GM21390 (cell line): ENCODE data around the gene ADAM23.

ENCODE experiments used
- ATAC-seq: cut with Tn5 transposase; IDR thresholded peaks from one replicate; pipeline ENCODE4 v1.9.1; 2021; ENCODE audit not compliant: unreplicated experiment

Gene ADAM23

GRCh38 chr2:206562375-206562774, 119.0 kb downstream of the ADAM23 start:
- no peak for ATAC-seq

DNA sequence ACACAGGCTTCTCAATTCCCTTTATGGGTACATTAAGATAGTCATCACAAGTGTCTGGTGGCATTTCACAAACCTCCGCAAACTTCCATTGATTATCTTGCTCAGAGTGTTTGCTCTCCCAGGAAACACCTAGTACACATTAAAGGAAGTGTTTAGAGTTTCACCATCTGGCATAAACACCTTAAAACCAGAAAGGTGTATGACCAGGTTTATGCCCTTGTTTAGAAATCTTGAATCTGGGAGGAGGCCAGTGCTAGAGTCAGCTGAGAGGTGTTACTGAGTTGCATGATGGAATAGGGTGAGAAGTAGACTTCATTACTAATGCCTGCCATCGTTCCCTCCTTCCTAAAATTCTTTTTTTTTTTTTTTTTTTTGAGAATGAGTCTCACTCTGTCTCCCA, 120.0 kb downstream of the ADAM23 start:
- ATAC-seq = no peak

GRCh38 chr2:206565666-206566065, 122.3 kb downstream of the ADAM23 start:
- no peak for ATAC-seq

DNA sequence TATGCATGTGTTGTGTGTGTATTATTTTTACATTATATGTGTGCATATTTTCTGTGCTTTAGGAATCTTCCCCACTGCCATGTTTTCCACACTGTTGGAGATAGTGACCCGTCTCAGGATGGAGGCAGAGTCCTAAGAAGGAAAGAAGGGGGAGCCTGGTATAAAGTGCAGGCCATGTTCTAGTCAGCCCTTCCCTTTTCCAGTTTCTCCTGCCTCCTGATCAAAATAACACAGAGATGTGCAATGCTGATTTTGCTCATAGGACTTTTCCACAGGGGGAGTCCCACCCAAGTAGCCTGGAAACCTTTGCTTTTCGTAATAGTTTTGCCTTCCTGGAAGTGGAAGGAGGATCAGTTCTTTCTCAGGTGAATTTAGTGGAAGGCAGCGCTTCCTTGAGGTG, 126.1 kb downstream of the ADAM23 start:
- no peak for ATAC-seq

DNA sequence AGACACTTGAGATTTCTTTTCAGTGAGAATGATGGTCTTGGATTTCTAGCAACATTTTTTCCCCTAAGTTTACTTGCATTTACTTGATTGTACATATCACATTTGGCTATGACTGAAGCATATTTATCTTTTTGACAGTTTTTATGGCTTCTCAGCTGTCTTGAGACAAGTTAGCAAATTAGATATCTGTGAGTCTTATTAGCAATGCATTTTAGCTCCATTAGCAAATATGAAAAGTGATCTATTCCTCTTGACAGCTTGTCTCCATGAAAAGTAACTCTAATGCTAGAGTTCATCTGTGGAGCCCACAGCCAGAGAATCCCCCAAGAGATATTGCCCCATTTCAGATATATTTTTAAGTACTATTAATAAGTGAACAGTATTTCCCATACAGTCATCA, 126.9 kb downstream of the ADAM23 start:
- no peak for ATAC-seq

DNA sequence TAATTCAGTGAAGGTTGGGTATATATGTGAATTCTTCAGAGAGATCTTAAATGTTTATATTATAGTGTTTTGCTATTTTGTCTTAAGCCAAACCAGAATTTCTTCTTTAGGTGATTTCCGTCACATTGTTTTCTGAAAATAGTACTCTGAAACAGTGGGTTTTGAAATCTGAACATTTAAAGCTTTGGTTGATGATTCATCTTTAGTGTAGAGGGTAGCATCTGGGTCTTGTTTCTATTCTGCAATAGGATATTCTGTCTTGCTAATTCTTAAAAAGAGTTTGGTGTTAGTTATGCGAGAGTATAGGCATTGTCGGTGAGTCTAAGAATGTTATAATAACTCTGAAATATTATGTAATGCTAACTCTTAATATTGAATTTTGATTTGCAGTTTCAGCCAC, 129.4 kb downstream of the ADAM23 start:
- ATAC-seq = no peak

- ATAC-seq = no peak
Observed at GRCh38 chr2:206573793-206574192, 130.5 kb downstream of the ADAM23 start.

DNA sequence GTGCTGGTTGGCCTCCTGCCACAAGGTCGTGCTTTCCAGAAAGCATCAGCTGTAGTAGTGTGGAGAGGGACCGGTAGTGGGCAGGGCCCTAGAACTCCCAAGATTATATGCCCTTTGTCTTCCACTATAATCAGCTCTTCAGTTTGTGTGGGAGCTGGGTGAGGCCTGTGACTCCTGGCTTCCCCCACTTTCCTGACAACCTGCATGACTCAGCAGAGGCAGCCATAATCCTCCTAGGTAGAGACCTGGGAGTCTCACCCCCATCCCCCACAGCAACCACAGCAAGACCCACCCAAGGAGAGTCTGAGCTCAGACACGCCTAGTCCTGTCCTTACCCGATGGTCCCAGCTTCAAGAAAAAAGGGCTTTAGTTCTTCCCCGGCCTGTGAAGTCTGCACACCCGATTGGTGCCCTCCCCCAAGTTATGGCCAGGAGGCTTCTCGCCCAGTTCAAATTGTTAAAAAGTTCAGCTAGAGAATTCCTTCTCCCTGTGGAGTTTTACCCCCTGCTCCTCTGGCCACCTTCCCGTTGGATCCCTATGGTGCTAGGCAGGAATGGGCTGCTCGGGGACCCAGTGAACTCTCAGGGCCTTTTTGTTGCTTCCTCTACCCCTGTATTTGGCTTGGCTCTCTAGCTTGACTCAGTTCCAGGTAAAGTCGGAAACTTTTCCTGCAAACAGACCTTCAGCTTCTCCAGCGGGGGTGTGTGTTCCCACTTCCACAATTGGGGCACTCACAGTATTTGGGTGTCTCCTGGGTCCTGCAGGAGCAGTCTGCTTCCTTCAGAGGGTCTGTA, 141.2 kb downstream of the ADAM23 start:
- no peak for ATAC-seq

GRCh38 chr2:206585335-206585734, 142.0 kb downstream of the ADAM23 start:
- no peak for ATAC-seq

DNA sequence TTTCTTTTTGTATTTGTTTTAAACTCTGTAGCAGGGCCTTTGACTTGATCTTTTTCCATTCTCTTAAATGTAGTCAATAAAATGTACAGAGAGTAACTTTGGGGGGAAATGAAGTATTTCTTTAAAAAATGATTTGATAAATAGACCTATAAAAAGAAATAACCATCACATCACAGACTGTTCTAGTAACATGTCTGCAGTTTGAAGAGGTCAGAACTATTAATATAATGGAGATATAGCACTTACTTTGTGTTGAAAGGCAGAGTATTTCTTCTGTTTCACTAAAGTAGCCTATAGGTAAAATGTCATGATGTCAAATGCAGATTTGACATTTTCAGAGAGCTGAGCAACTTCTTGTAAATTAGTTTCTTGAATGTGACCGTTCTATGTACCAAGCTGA, 143.3 kb downstream of the ADAM23 start:
- ATAC-seq = no peak

GRCh38 chr2:206597717-206598218, 154.4 kb downstream of the ADAM23 start:
- no peak for ATAC-seq

DNA sequence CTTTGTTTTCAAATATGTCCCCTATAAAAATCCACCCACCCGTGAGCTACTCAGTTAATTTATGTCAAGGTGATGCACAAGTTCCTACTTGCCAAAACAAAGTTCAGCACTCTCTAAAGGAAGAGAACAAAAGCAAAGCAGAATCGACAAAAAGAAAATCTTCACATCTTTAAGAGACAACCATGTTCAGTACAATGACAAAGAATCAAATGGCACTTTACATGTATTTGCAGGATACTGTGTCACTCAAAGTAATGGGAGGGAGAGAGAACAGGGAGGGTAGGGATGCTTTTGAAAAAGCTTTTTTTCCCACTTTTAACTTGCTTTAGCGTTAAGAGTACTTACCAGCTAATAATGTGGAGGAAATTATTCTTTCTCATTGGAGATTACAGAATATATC, 159.9 kb downstream of the ADAM23 start:
- ATAC-seq = no peak

- ATAC-seq = no peak
Observed at GRCh38 chr2:206610451-206610850, 167.1 kb downstream of the ADAM23 start.

DNA sequence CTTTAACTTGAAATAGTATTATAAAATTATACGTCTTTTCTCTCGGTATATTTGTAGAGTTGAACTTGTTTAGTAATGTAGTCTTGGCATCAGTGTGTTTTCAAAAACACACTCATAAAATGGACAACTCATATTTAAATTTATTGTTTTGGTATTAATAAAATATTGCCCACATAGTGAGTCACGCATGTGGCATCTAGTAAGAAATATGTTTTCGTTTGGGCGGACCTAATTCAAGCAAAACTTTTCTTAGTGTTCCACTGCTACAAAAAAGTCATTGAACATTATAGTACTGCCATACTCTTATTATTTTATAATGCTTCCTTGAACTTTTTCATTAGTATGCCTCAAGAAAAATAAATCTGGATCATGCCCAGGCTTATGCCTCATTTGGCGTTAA, 167.9 kb downstream of the ADAM23 start:
- no peak for ATAC-seq

DNA sequence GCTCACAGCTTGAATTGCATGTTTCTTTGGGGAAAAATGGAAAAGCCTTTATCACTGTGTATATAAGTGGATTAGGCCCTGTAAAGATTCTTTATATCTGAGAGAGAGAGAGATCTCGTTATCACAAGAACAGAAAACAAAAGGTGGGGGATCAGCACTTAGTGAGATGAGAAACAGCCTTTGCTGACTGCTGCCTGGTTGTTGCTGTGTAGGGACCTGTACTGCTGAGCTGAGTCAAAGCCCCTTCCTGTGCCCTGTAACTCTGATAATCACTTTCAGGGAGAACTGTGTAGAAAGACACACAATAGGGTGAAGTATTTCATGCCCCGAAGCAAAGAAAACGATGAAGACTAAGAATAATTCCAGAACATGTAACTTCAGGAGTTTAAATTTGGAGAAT, 168.4 kb downstream of the ADAM23 start:
- ATAC-seq = no peak

GRCh38 chr2:206614811-206615210, 171.5 kb downstream of the ADAM23 start:
- no peak for ATAC-seq

DNA sequence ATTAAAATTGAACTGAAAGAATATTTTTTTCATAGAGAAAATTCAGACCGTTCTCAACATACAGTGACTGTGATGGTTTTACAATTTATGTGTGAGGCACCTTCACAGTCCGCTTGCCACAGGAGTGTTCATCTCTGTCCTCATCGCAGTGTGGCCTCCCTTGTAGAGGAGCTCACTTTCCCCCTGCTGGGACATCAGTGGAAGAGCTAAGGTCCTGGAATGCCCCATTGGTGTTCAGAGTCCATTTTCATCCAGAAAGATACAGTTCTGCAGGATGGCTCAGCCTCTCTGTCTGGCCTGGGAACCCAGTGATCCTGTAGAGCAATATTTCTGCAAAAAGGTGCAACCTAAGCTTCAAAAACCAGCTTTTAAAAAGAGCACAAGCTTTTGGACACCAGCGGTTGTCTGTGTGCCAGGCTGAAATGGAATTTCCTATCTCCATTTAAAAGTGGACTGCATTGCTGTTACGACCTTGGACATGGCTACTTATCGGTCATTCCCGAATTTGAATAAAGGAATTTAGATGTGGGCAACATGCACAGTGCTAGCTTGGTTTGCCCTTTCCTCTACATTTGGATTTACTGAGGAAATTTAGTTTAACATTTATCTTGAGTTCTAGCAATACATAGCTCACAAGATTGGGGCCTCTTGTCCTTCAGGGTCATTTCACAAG, 172.2 kb downstream of the ADAM23 start:
- ATAC-seq = no peak

DNA sequence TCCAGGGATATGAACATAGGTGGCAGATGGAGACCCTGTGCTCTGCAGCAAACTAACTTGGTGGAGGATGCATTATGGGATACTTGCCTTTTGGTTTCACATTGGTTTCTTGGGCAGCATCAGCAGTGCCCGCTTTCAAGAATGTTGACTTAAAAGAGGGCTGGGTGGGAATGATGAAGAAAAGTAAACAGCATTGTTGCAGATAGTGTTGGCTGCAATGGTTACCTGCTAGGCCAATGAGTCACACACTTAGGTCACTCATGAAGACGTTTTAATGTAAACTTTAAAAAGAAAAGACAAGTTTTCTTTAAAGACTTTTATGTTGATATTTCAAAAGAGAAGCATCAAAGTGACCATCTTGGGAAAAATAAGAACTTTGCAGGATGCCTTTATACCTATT, 172.8 kb downstream of the ADAM23 start:
- no peak for ATAC-seq

- no peak for ATAC-seq
Observed at GRCh38 chr2:206619011-206619410, 175.7 kb downstream of the ADAM23 start.

- no peak for ATAC-seq
Observed at GRCh38 chr2:206626108-206626507, 182.8 kb downstream of the ADAM23 start.

- ATAC-seq = no peak
Observed at GRCh38 chr2:206627632-206628031, 184.3 kb downstream of the ADAM23 start.

- no peak for ATAC-seq
Observed at GRCh38 chr2:206631340-206631739, 188.0 kb downstream of the ADAM23 start.
